ENCODE measurements around the gene LMTK2. TPM values are rescaled to one million over a fixed set of nuclear protein-coding genes. Genes with fewer than 3 reads are reported as not detected.
A peak's percentile ranks its signal among the peaks of the same experiment; 100 is the strongest.

Gene LMTK2
- total and polyA plus RNA-seq, 7 donors: 3.0 to 19.9 (median 17.0) TPM

- intact Hi-C loops (cut with DNase I): no loop called here
- H3K27me3 ChIP-seq: no peaks in the 10 kb centered on the region
- peaks cover 0 to 2% (median 0%) of the 10 kb centered on the region in 4 donors for H3K9me3 ChIP-seq
- 87 to 94% methylated on average over 5 of the region's 5 CpGs for WGBS, 2 donors
- TF ChIP-seq CTCF (IDR thresholded peaks at IDR 0.05) (no peak), POLR2A (IDR thresholded peaks at IDR 0.05) (no peak), POLR2AphosphoS5 (IDR thresholded peaks at IDR 0.05) (no peak), EP300 (IDR thresholded peaks at IDR 0.05) (no peak)
- H3K27ac ChIP-seq: no peak overlapping the region
- no peaks in the 10 kb centered on the region for H3K4me1 ChIP-seq
- no peaks in the 10 kb centered on the region for H3K36me3 ChIP-seq
- no peak overlapping the region for H3K4me3 ChIP-seq
- DNase-seq: no peak
Measured at GRCh38 chr7:98066208-98066607, 40.5 kb upstream of the LMTK2 start.

DNA sequence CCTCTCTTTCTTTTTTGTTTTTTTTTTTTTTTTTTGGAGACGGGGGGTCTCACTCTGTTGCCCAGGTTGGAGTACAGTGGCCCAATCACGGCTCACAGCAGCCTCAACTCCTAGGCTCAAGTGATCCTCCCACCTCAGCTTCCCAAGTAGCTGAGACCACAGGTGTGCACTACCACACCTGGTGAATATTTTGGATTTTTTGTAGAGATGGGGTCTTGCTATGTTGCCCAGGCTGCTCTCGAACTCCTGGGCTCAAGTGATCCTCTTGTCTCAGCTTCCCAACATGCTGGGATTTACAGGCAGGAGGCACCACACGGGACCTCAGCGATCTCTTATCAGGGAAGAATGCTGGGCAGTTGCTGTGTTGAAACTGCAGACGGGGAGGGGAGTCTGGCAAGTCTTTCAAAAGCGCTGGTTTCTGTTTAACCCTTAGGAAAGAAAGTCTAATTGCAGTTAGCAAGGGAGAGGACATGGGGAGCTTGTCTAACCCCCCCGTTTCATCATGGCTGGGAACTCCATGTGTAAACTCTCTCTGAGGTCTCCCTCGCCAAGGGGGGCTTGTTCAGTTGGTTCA, 39.6 kb upstream of the LMTK2 start:
- Histone ChIP-seq H3K9me3 (peaks cover 0 to 2% (median 0%) of the 10 kb centered on the region in 4 donors), H3K36me3 (no peaks in the 10 kb centered on the region), H3K4me1 (no peaks in the 10 kb centered on the region), H3K27ac (no peak overlapping the region), H3K27me3 (no peaks in the 10 kb centered on the region), H3K4me3 (no peak overlapping the region)
- WGBS, 2 donors: 45 to 73% methylated on average over 9 of the region's 9 CpGs
- intact Hi-C loops (cut with DNase I): no loop called here
- TF ChIP-seq EP300 (IDR thresholded peaks at IDR 0.05): no peak
- TF ChIP-seq CTCF (IDR thresholded peaks at IDR 0.05): no peak
- no peak for TF ChIP-seq POLR2A (IDR thresholded peaks at IDR 0.05)
- no peak for TF ChIP-seq POLR2AphosphoS5 (IDR thresholded peaks at IDR 0.05)
- DNase-seq: no peak

GRCh38 chr7:98073047-98073446, 33.6 kb upstream of the LMTK2 start:
- intact Hi-C loops (cut with DNase I): no loop called here
- TF ChIP-seq CTCF (IDR thresholded peaks at IDR 0.05) (no peak), EP300 (IDR thresholded peaks at IDR 0.05) (no peak), POLR2A (IDR thresholded peaks at IDR 0.05) (no peak)
- H3K27ac ChIP-seq: no peak overlapping the region

GRCh38 chr7:98075801-98076200, 30.9 kb upstream of the LMTK2 start:
- H3K4me1 ChIP-seq: no peaks in the 10 kb centered on the region
- H3K36me3 ChIP-seq: no peaks in the 10 kb centered on the region
- H3K27me3 ChIP-seq: no peaks in the 10 kb centered on the region
- 79 to 82% methylated on average over 2 of the region's 2 CpGs for WGBS, 2 donors
- peaks cover 0 to 4% (median 0%) of the 10 kb centered on the region in 4 donors for H3K9me3 ChIP-seq
- intact Hi-C loops (cut with DNase I): no loop called here
- H3K4me3 ChIP-seq: no peak overlapping the region
- H3K27ac ChIP-seq: no peak overlapping the region
- TF ChIP-seq POLR2AphosphoS5 (IDR thresholded peaks at IDR 0.05): no peak
- no peak for TF ChIP-seq POLR2A (IDR thresholded peaks at IDR 0.05)
- TF ChIP-seq CTCF (IDR thresholded peaks at IDR 0.05): no peak
- no peak for TF ChIP-seq EP300 (IDR thresholded peaks at IDR 0.05)
- no peak for DNase-seq

More at GRCh38 chr7:98073047-98073446, 33.6 kb upstream of the LMTK2 start:
- H3K36me3 ChIP-seq: no peaks in the 10 kb centered on the region
- H3K9me3 ChIP-seq: peaks cover 0 to 4% (median 0%) of the 10 kb centered on the region in 4 donors
- H3K27me3 ChIP-seq: no peaks in the 10 kb centered on the region
- no peaks in the 10 kb centered on the region for H3K4me1 ChIP-seq
- WGBS, 2 donors: 94% methylated on average over 14 of the region's 14 CpGs
- H3K4me3 ChIP-seq: no peak overlapping the region
- peak; percentile 13 for DNase-seq

DNA sequence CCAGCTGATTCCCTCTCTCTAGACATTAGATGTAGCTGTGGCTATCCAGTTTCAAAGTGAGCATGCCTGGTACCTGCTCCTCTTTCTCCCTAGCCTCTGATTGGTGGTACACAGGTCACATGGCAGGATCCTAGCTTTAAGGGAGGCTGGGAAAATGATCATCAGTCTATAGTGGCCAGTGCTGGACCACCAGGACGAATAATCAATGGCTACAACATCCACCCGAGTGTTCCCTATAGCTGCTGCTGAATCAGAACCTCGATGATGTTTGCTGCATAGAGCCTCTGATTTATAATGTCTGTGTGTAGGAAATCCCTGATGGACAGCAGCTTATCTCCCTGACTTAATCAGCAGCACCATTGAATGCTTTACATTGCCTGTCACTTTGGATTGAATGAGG, 28.9 kb upstream of the LMTK2 start:
- peak; percentile 1 for DNase-seq
- H3K27ac ChIP-seq: no peak overlapping the region
- TF ChIP-seq POLR2AphosphoS5 (IDR thresholded peaks at IDR 0.05): no peak
- TF ChIP-seq POLR2A (IDR thresholded peaks at IDR 0.05): no peak
- no peak for TF ChIP-seq EP300 (IDR thresholded peaks at IDR 0.05)
- TF ChIP-seq CTCF (IDR thresholded peaks at IDR 0.05): no peak
- H3K4me1 ChIP-seq: no peaks in the 10 kb centered on the region
- H3K27me3 ChIP-seq: no peaks in the 10 kb centered on the region
- no peak overlapping the region for H3K4me3 ChIP-seq
- H3K36me3 ChIP-seq: no peaks in the 10 kb centered on the region
- peaks cover 0 to 4% (median 0%) of the 10 kb centered on the region in 4 donors for H3K9me3 ChIP-seq
- intact Hi-C loops (cut with DNase I): no loop called here
- 87 to 90% methylated on average over 3 of the region's 3 CpGs for WGBS, 2 donors

Data from sigmoid colon (tissue), 7 donors.